ENCODE measurements around the gene SORD.
"Not testable (repeated sequence)": the region's sequence is repeated elsewhere in the genome, so short reads cannot be mapped to it uniquely, and the experiment has no call there.

SORD gene

GRCh38 chr15:45100884-45101625 is 78.1 kb downstream of the SORD start:
- FAIRE-seq (no peak), DNase-seq (ENCODE audit: insufficient read length, low spot score) (no peak)
- TF ChIP-seq CTCF (IDR thresholded peaks at IDR 0.05; ENCODE audit: insufficient read depth, missing control alignments) = no peak

- no peak for TF ChIP-seq CTCF (IDR thresholded peaks at IDR 0.05; ENCODE audit: insufficient read depth, missing control alignments)
- no peak for FAIRE-seq
- DNase-seq (ENCODE audit: insufficient read length, low spot score) = no peak
Measured at GRCh38 chr15:45101749-45102148, 78.8 kb downstream of the SORD start.

- no peak for DNase-seq (ENCODE audit: insufficient read length, low spot score)
- no peak for TF ChIP-seq CTCF (IDR thresholded peaks at IDR 0.05; ENCODE audit: insufficient read depth, missing control alignments)
- FAIRE-seq = no peak
Measured at GRCh38 chr15:45102226-45102625, 79.2 kb downstream of the SORD start.

GRCh38 chr15:45104170-45104569 is 81.2 kb downstream of the SORD start:
- FAIRE-seq; DNase-seq (ENCODE audit: insufficient read length, low spot score): not testable (repeated sequence)

- no peak for TF ChIP-seq CTCF (IDR thresholded peaks at IDR 0.05; ENCODE audit: insufficient read depth, missing control alignments)
- FAIRE-seq (no peak), DNase-seq (ENCODE audit: insufficient read length, low spot score) (no peak)
Measured at GRCh38 chr15:45105586-45105985, 82.6 kb downstream of the SORD start.

GRCh38 chr15:45106002-45106790 is 83.2 kb downstream of the SORD start:
- no peak for FAIRE-seq
- no peak for TF ChIP-seq CTCF (IDR thresholded peaks at IDR 0.05; ENCODE audit: insufficient read depth, missing control alignments)
- DNase-seq (ENCODE audit: insufficient read length, low spot score) = no peak

GRCh38 chr15:45107941-45108630 is 85.1 kb downstream of the SORD start:
- TF ChIP-seq CTCF (IDR thresholded peaks at IDR 0.05; ENCODE audit: insufficient read depth, missing control alignments) = no peak
- DNase-seq (ENCODE audit: insufficient read length, low spot score) (no peak), FAIRE-seq (no peak)
